ENCODE data around the gene PRKN.
"Not testable (repeated sequence)": the region's sequence is repeated elsewhere in the genome, so short reads cannot be mapped to it uniquely, and the experiment has no call there.

PRKN gene

DNA sequence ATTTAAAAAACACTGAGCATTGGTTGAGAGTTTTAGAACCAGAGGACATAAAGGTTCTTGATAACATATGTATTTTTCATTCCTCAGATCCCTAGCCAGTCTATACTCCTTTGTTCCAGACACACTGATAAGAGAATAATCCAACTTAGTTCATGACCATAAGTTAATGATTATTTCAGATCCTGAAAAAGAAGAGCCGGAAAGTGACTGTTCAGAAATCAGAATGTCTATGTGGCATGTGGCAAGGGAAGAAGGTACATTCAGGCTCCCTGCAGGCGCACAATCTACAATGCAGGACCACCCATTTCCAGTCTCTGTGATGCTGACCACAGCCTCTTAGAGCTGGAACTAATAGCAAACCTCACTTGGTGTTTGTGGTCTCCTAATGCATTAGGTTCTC is 787.0 kb downstream of the PRKN start:
- no peak for DNase-seq

DNA sequence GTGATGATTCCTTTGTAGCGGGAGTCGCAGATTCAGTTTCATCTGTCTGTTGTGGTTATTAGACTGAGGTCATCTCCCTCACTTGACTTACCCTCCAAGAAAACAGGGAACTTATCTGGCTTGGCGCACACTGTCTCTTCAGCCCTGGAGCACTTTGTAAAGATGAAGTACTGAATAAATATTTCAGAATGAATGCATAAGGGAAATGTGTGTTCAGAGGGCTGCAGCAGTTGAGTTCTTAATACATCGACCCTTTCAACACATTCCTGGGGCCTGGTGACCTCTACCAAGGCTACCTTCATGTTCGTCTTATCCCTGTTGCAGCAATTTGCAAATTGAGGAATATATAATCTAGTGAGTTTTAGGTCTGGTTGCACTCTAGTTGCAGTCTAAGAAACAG is 801.2 kb downstream of the PRKN start:
- DNase-seq, result no peak

DNA sequence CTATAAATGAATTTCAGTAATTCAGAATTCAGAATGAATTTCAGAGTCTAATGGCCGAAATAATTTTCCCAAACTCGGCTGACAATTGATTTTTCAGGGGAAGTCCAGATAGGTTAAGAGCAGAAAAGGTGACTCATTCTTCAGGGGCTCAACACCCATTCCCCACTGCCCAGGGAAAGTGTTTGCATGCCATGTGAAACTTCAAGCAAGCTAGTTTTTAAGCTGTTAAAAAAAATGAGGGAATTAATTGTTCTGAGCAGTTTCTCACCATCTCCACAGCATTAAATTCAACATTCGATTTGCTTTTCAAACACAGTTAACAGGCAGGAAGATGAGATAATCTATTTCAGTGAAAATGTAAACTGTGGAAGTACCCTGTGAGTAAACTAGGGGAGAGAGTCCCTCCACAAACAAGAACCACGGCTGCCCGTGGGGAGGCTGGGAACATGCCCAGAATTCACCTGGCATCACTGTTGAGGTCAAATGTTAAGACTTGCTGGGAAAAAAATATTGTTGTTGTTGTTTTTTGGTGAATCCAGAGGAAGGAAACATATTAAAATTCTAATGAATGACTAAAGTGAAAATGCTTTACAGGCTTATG is 803.0 kb downstream of the PRKN start:
- DNase-seq, result no peak

DNA sequence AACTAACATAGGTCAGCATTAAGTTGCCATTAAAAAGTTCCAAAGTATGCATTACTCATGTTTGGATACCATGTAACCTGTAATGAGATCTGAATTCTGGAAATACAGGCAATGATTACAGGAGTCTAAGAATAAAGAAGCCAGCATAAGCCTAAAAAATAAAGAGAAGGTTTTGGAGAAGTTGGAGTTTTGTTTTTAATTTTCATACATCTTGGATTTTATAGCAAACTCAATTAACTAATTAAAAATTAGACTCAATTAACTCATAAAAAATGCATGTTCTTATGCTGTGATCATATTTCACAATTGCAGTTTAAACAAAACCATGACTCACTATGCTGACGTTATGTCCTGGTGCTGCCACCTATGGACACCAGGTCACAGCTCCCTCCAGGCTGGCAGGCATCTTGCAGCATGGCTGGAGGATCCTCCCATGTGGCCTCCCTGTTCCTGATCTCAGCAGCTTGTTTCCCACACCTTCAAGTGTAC is 804.9 kb downstream of the PRKN start:
- DNase-seq, result no peak

DNA sequence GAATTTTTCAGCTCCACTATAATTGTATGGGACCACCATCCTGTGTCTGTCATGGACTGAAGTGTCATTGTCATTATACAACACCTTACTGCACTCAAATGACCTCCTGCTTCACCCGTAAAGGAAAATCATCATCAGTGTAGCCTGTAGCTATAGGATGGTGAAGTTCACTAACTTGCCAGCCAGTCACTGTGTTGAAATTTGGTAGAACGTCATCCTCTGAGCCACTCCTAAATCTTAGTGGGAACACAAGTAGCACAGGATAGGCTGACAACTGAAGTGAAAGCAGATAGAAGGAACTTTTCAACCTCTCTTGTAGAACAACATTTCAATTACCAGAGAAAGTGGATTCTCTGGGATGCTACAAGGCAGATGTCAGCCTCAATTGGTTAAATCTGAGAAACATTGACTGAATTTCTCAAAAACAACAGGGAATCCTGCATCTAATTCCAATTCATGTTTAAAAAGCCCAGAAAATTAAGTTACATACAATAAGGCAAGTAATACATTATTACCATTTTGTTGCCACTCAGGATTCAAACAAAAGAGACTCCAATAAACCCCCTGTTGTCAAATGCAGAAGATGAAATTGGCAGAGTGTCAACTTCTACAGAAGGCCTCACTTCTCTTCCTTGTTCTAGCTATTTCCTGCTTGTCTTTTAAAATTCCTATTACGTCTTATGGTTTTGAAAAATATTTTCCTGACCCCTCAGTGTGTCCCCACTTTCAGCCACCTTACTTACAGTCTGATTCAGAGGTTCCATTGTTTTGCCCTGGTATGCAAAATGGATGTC is 805.8 kb downstream of the PRKN start:
- DNase-seq, result no peak

- DNase-seq, result no peak
Observed at GRCh38 chr6:161919691-161920090, 807.9 kb downstream of the PRKN start.

DNA sequence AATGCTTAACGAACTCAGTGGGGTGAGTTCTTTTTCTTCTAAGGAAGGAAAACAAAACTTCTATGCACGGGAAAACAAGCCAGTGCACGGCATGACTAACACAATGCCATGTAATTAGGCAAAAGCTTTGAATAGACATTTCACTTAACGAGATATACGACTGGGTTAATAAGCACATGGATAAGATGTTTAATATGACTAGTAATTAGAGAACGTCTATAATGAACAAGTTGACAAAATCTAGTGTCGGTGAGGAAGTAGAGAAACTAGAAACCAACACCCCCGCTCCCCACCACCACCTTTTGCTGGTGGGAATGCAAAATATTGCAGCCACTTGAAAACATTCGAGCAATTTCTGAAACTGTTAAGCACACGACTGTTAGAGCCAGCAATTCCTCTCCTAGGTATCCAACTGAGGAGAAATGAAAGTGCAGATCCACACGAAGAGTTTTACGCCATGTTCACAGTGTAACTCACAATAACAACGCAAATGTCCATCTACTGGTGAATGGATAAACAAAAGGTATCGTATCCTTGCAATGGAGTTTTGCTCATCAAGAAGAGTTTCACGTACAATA is 808.8 kb downstream of the PRKN start:
- DNase-seq, result no peak

GRCh38 chr6:161918109-161918531 is 809.4 kb downstream of the PRKN start:
- DNase-seq, result no peak

DNA sequence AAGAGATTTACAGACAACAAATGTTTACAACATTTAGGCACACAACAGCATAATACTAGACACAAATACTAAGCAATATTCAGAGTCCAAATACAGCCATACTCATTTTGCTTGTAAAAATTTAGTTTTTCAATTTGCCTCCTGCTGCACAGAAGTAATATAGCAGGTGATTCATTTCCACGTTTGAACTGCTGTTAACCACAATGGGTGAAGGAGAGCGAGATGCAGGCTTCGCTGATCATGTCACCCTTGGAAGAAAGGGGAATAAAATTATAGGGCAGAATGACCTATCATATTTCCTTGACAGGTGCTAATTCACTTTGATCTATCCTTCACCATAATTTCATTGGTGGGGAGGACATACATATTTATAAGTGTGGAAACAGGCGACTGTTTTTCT is 809.9 kb downstream of the PRKN start:
- DNase-seq, result no peak

- DNase-seq, result no peak
Observed at GRCh38 chr6:161915456-161915964, 812.1 kb downstream of the PRKN start.

DNA sequence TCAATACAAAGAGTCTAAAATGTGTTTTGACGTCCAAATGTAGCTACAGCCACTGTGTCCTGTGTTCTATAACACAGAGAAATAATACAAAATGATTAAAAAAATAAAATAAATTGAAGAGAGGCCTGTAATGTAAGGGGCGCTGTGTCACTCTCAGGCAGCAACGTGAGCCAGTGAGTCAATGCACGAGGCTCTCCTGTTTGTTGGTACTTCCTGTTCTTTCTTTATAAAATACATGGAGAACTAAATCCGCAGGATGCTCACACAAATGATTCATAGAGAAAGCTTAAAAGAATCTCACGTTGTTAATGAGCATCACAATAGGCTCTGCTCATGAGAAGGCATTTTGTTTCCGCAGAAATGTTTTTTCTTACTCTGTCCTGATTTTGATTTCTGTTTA is 818.7 kb downstream of the PRKN start:
- no peak for DNase-seq

DNA sequence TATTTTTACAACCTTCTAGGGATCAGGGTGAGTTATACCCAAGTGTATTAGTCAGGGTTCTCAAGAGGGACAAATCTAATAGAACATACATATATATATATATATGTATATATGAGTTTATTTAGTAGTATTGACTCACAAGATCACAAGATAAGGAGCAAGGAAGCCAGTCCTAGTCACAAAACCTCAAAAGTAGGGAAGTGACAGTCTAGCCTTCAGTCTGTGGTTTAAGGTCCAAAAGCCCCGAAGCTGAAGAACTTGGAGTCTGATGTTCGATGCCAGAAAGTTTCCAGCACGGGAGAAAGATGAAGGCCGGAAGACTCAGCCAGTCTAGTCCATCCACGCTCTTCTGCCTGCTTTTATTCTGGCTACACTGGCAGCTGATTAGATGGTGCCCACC is 821.0 kb downstream of the PRKN start:
- DNase-seq, result no peak

- no peak for DNase-seq
Observed at GRCh38 chr6:161903584-161904212, 823.9 kb downstream of the PRKN start.

- DNase-seq, result no peak
Observed at GRCh38 chr6:161901740-161902426, 825.7 kb downstream of the PRKN start.

DNA sequence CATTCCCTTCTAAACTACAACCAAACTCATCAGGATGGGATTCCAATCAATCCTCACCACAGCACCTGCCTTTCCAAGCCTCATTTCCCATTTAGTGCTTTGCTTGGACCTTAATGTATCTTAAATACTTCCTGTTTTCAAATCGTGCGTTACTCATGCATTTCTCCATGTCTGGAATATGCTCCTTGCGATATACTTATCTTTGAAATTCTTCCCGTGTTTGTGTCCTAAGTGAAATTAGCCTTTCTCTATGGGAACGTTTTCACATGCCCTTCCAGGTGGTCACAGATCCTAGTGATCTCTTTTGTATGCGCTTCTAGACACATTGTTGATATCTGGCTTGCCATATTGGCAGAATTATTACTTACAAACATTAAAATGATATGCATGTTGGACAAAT is 833.1 kb downstream of the PRKN start:
- no peak for DNase-seq

- no peak for DNase-seq
Observed at GRCh38 chr6:161891542-161891941, 836.0 kb downstream of the PRKN start.

DNA sequence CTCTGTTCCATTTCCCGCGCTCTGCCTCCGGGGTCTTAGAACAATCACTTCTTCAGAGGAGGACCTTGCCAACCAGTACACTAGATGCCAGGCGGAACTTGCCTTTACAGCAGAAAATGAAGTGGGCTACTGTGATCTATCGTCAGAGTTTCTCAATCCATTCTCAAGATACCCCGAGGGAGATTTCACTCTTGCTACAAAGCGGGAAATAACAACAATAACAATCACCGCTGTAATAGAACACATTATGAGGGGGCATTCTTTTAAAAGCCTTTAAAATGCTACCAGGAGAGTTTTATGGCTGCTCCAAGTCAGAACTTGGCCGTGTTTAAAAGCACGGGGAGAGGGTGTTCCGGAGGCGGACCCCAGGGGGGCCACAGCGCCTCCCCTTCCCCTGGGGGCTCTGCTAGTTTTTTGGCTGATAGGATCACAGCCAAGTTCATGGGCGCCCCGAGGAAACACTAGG is 836.7 kb downstream of the PRKN start:
- no peak for DNase-seq

DNA sequence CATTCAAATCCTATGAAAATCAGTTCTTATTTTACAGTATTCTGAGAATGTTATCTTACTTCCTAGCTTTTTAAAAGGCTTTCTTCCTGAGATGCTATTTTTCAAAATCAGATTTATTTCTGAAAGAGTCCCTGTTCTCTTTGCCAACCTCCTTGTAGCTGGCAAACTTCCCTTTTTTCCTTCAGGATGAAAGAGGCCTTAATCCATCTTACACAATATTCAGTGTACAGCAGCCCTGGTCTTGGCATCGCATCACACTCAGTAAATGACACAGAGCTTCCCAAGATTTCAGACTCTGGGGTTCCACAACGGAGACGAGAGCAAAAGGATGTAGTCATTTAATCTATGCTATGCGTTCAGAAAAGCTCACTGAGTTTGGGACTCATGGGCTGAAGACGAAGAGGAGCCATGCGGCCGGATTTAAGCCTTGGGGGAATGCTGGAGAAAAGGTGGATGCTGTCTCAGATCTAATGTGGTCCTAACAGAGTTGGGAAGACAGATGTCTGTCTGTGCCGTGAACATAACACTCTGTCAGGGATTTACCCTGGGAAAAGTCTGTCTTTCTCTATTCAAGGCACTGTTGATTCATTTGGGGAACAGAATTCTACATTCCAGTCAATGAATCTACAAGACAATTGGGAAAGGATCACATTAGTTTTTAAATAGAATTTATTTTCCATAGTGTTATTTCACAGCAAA is 837.3 kb downstream of the PRKN start:
- no peak for DNase-seq

DNA sequence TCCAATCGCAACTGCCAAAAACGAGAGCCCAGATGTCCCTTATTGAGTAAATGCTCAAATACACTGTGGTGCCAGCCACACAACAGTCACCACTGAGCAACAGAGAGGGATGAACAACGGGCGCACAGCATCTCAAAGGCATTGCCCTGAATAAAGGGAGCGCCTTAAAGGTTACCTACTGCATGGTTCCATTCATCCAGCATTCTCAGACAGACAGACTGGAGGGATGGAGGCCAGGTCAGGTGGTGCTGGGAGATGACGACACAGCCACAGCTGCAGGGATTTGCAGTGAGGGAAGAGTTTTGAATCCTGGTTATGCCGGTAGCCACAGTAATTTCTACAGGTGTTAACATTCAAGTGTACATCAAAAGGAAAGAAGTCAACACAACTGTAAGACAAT is 838.2 kb downstream of the PRKN start:
- no peak for DNase-seq

GRCh38 chr6:161886545-161886944 is 841.0 kb downstream of the PRKN start:
- not testable (repeated sequence) for DNase-seq

DNA sequence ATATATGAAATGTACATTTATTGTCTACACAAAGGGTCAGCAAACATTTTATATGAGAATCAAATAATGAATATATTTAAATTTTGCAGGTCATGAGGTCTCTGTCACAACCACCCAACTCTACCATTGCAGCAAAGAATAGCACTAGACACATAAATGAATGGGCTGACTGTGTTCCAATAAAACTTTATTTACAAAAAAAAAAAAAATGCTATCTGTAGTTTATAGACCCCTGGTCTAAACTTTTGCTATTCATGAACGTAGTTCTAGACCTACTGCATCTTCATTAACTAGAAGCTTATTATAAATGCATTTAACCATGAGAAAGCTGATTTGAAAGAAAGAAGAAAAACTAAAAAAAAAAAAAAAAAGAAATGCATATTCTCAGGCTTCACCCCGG is 842.8 kb downstream of the PRKN start:
- DNase-seq, result no peak

DNA sequence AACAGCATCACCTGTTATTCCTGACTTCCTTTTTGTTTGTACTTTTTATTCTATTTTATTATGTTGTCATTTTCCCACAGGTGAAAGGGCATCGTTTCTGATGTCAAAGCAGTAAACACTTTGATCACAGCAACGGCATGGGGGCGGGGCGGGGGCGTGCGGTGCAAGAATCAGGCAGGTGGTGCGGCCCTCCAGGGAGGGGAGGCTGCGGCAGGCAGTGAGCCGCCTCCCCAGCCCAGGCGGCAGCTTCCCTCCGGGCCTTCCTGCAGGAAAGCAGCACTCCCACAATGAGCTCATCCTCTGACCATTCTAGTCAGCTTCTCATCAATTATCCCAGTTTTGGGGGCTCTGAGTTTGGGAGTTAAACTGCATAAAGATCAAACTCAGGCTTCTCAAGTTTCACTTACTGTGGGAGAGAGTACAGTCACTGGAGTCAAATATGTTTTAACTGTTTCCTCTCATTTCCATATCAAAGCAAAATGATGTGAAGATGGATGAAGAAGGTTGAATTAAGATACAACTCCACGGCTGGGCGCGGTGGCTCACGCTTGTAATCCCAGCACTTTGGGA is 845.3 kb downstream of the PRKN start:
- DNase-seq, result no peak
